HepG2 (cell line): ENCODE data around the gene OSER1.

Experiments
- MLLT10 ChIP-seq: sonication (generic); formaldehyde crosslinking; IDR thresholded peaks from 2 replicates; pipeline ENCODE4 v1.4.0; 2020; ENCODE audit warnings: missing genetic modification reagents
- ZNF407 ChIP-seq: sonication (generic); formaldehyde crosslinking; IDR thresholded peaks from one replicate; pipeline ENCODE4 v1.5.1; 2020; ENCODE audit warnings: mild to moderate bottlenecking, missing genetic modification reagents; ENCODE audit errors: not compliant biosample characterization

DNA sequence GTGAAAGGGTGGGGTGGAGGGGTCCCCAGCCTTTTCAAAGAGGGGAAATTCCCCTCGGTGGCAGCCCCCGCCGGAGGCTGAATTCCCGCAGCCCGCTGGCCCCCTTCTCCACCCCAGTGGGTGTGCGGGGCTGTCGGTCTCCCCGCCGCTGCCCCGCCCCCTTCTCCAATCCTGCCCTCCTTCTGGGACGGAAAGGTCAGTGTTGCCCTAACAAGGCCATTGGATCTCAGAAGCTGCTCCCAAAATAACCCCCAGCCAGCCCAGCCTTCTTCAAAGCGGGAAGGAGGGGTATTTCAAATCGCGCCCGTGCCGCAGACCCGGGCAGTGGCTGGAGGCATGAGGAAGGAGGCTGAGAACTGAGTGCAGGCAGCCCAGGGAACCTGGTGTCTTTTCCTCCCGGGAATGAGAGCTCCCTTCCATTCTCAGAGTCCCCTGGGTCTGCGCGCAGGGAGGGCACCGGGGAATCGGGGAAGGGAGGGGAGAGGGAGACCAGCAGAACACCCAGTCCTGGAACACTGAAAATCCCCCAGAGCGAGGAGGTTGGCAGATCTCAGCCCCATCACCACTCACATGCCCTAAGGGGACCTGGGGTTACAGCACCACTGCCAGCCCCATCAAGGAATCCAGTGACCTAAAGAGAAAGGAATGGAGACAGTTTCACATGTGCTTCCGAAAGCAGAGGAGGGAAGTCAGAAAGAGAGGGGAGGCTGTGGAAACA, 23.4 kb downstream of the OSER1 start, which contains the start of gene JPH2:
- TF ChIP-seq ZNF407 (no peak), MLLT10 (CRISPR knock-in tag) (no peak)
